Measurements from ENCODE around the gene KLHDC8A.
"Not testable (repeated sequence)": the region's sequence is repeated elsewhere in the genome, so short reads cannot be mapped to it uniquely, and the experiment has no call there.

Gene KLHDC8A, protein sequence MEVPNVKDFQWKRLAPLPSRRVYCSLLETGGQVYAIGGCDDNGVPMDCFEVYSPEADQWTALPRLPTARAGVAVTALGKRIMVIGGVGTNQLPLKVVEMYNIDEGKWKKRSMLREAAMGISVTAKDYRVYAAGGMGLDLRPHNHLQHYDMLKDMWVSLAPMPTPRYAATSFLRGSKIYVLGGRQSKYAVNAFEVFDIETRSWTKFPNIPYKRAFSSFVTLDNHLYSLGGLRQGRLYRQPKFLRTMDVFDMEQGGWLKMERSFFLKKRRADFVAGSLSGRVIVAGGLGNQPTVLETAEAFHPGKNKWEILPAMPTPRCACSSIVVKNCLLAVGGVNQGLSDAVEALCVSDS

DNA sequence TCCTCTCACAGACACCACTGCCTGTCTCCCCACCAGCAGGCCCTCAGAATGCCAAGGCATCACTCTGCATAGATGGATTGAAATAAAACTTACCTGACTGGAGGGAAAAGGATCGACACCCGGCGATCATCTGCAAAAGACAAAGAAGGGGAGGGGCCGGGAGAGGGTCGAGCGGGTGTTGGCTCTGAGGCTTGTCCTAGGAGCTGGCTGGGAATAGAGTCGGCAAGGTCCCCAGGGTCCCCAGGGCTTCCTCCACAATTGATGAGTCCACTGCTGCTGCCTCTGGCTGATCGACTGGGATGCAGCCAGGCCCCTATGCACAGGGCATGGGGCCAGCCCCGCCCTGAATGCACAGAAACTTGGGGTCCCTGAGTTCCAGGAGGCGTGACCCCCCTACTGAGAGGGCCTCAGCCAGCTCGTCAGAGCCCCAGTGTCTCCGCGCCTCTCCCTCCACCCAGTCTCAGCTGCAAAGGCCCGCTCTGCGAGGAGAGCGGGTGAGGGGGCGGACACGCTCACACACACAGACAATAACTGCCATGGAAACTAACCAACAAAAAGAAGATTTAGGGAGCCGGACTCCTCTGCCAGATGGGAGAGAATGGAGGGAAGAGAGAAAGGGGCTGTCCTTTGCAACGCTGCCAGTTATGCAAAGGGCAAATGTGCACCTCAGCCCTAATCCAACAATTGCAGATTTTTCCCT, at the start of gene KLHDC8A:
Gene KLHDC8A, minus strand, starts transcription at position 483 of the 700 bp plus-strand sequence. CDS start 13,318 bp downstream, outside the sequence.
- DNase-seq (ENCODE audit: extremely low spot score, insufficient read length, low read depth) (no peak), FAIRE-seq (no peak)

DNA sequence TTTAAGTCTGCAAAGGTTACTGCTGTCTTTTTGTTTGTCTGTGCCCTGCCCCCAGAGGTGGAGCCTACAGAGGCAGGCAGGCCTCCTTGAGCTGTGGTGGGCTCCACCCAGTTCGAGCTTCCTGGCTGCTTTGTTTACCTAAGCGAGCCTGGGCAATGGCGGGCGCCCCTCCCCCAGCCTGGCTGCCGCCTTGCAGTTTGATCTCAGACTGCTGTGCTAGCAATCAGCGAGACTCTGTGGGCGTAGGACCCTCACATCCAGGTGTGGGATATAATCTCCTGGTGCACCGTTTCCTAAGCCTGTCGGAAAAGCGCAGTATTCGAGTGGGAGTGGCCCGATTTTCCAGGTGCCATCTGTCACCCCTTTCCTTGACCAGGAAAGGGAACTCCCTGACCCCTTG, 49.5 kb upstream of the KLHDC8A start:
- DNase-seq (ENCODE audit: extremely low spot score, insufficient read length, low read depth); FAIRE-seq: not testable (repeated sequence)

DNA sequence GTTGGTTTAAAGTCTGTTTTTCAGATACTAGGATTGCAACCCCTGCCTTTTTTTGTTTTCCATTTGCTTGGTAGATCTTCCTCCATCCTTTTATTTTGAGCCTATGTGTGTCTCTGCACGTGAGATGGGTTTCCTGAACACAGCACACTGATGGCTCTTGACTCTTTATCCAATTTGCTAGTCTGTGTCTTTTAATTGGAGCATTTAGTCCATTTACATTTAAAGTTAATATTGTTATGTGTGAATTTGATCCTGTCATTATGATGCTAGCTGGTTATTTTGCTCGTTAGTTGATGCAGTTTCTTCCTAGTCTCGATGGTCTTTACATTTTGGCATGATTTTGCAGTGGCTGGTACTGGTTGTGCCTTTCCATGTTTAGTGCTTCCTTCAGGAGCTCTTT, 47.8 kb upstream of the KLHDC8A start:
- not testable (repeated sequence) for DNase-seq (ENCODE audit: extremely low spot score, insufficient read length, low read depth); FAIRE-seq

DNA sequence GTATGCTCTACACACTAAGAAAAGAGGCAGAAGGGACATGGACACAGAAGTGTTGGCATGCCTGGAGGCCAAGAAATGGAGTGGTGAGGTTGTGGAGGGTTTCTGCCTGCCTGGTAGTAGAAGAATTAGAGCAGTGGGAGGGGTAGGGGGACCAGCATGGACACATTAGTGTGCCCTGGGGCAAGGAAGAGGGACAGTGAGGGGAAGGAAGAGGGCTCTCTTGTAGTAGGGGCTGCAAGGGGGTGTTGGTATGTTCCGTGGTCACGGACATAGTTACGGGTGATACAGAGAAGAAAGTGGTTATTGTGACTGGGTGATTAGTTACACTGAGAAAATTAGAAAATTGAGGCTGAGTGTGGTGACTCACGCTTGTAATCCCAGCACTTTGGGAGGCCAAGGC, 41.9 kb upstream of the KLHDC8A start:
- FAIRE-seq (no peak), DNase-seq (ENCODE audit: extremely low spot score, insufficient read length, low read depth) (no peak)

DNA sequence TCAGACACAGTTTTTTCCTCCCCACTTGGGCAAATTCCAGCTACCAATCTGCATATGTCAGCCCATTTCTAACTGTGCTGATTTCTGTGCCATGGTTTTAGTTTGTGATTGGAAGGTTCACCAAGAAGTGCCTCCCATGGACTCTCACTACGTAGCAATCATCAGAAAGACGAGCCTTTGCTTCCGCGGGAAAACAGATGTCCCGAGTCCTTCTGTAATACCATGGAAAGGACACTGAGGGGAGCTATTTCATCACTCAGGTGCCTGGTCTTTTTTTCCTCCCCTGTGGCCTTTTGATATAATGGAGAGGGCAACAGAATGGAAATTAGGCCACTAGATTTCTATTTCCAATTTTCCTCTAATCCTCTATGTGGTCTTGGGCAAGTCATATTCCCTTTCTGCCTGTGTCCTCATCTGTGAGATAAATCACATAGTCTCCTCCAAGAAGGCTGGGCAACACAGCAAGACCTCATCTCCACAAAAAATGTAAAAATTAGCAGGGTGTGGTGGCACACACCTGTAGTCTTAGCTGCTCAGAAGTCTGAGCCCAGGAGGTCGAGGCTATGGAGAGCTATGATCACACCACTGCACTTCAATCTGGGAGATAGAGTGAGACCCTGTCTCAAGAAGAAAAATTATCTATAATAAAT, 40.4 kb upstream of the KLHDC8A start:
- DNase-seq (ENCODE audit: extremely low spot score, insufficient read length, low read depth) (peak; percentile 14), FAIRE-seq (peak; percentile 57)

DNA sequence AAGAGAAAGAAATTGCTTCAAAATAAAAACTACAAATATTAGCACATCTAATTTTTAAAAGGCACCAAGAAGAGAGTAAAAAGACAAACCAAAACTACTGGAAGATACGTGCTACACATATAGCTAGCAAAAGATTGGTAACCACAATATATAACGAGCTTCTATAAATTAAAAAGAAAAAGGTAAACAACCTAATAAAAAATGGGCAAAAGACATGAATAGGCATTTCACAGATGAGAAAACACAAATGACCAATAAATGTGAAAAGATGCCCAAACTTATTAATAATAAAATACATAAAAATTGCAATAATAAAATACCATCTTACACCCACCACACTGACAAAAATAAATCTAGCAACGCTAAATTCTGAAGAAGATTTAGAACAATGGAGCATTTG, 38.9 kb upstream of the KLHDC8A start:
- FAIRE-seq (no peak), DNase-seq (ENCODE audit: extremely low spot score, insufficient read length, low read depth) (no peak)

DNA sequence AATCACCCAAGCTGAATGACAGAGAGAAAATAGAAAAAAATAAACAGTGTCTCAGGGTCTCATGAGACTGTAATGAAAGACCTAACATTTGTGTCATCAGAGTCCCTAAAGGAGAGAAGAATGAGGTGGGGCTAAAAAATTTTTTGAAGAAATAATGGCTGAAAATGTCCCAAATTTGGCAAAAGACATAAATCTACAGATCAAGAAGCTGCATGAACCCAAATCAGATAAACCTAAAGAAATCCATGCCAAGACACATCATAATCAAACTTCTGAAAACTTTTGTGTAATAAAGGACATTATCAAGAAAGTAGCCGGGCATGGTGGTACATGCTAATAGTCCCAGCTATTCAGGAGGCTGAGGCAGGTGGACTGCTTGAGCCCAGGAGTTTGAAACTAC, 35.9 kb upstream of the KLHDC8A start:
- FAIRE-seq: no peak
- DNase-seq (ENCODE audit: extremely low spot score, insufficient read length, low read depth): no peak

DNA sequence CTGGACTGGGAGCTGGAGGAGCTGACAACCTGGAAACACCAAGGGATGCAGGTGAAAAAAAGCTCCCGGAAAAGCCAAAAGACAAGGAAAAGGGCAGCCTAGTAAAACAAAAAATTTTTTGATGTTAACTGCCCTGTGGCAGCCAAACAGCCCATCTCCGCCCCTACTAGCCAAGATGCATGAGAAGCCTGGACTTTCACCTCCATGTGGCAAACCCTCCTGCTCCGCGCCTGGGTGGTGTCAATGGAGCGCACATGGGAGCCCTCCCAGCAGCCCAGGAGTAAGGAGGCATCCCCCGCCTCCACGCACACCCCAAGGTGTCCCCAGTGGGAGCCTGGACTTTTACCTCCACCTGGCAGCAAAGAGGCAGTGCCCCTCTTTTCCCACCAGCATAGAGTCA, 34.7 kb upstream of the KLHDC8A start:
- FAIRE-seq: no peak
- no peak for DNase-seq (ENCODE audit: extremely low spot score, insufficient read length, low read depth)

DNA sequence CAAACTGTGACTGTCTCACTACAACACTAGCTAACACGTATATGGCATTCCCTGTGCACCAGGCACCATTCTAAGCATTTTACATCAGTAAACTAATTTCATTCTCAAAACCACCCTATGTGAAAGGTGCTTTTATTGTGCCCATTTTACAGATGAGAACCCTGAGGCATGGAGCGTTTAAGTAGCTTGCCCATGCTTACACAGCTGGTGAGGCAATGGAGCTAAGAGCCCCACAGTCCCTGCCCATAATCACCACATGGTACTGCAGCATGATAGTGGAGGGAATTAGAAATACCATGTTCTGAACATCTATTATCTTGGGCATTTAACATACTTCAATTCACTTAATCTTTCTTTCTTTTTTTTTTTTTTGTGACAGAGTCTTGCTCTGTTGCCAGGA, 31.1 kb upstream of the KLHDC8A start:
- DNase-seq (ENCODE audit: extremely low spot score, insufficient read length, low read depth): no peak
- FAIRE-seq: no peak

DNA sequence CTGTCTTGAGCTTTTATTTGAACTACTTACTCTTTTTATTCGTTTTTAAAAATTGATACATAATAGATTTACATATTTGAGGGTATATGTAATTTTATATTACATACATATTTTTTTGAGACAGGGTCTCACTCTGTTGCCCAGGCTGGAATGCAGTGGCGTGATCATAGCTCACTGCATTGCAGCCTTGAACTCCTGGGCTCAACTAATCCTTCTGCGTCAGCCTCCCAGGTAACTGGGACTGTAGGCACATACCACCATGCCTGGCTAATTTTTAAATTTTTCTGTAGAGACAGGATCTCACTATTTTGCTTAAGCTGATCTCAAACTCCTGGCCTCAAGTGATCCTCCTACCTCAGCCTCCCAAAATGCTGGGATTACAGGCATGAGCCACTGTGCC, 26.3 kb upstream of the KLHDC8A start:
- FAIRE-seq: not testable (repeated sequence)

DNA sequence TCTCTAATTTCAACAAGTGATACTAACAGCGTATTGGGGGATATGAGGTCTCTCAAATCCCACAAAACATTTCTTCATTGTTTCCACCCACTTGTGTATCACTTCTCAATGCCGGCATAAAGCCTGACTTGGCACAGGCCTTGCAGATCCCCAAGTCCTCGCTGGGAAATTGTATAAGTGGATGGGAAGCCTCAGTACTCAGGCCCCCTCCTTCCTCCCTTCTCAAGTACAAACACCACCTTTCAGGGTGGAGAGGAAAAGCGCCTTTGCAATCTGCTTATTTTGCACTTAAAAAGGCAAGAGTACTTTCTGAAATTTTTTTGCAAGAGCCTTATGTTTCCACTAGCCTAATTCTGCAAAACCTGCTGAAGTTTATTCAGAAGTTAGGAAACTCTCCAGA, 25.8 kb upstream of the KLHDC8A start:
- FAIRE-seq: no peak

More for the DNA sequence above, 26.3 kb upstream of the KLHDC8A start:
- DNase-seq (ENCODE audit: extremely low spot score, insufficient read length, low read depth): not testable (repeated sequence)

DNA sequence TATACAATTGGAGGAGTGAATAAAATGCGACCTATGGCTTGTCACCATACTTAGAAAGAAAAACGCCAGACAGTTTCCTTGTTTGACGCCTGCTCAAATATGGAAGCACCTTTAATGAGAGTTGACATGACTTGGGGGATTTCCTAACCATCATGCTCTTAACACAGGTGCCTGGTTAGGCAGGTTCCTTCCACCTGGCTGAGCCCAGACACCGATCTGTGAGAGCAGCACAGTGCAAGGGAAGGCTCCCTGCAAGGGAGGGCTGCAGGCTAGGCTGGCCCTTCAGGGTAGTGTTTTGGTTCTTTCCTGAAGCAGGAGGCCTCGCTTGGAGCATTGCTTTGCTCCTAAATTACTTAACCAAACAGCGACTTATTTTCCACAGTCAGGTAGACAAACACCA, 24.6 kb upstream of the KLHDC8A start:
- no peak for FAIRE-seq
- no peak for DNase-seq (ENCODE audit: extremely low spot score, insufficient read length, low read depth)

More for the DNA sequence above, 25.8 kb upstream of the KLHDC8A start:
- DNase-seq (ENCODE audit: extremely low spot score, insufficient read length, low read depth): no peak

DNA sequence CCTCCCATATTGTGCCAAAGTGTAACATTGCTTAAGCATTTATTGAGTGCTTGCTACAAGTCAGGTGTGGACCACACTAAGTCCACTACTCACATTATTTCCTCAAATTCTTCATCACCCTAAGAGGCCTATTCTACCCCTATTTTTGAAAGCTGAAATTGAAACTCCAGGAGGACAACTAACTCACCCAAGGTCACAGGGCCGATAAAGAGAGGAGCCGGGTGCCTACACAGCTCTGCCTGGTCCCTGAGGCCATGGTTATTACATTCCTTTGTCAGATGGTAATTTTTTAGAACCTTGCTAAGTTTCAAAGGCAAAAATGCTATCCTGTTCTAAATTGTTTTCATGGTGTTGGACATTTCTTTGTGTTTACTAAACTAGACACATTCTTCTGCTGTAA, 24.2 kb upstream of the KLHDC8A start:
- no peak for DNase-seq (ENCODE audit: extremely low spot score, insufficient read length, low read depth)
- no peak for FAIRE-seq

DNA sequence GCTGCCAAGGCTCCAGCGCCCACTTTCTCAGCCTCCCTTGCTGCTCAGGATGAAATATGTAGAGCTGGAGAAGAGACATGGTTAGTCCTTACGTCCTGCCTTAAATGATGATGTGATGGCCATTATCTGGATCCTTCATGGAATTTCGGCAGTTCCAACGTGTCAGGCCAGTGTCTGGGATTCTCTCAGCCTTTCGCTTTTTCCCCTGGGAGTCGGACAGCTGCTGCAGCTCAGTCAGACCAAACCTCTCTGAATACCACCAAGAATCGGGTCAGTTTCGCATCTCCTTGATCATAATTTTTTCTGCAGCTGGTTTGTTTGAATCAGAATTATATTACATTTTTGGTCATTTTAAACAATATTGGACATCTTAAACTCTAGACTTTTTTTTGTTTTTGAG, 22.3 kb upstream of the KLHDC8A start:
- DNase-seq (ENCODE audit: extremely low spot score, insufficient read length, low read depth) (no peak), FAIRE-seq (no peak)

DNA sequence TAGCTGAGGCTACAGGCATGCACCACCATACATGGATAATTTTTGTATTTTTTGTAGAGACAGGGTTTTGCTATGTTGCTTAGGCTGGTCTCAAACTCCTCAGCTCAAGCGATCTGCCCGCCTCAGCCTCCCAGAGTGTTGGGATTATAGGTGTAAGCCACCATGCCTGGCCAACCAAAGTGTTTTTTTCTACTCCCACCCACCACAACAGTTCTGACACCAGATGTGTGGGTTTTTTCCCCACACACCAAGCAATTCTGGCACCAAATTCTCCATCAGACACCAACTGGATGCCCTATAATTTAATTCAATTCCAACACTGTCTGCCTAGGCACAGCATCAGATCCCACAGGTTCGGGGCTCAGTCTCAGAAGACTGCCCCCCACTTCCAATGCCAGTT, 20.6 kb upstream of the KLHDC8A start:
- no peak for DNase-seq (ENCODE audit: extremely low spot score, insufficient read length, low read depth)
- FAIRE-seq: no peak

DNA sequence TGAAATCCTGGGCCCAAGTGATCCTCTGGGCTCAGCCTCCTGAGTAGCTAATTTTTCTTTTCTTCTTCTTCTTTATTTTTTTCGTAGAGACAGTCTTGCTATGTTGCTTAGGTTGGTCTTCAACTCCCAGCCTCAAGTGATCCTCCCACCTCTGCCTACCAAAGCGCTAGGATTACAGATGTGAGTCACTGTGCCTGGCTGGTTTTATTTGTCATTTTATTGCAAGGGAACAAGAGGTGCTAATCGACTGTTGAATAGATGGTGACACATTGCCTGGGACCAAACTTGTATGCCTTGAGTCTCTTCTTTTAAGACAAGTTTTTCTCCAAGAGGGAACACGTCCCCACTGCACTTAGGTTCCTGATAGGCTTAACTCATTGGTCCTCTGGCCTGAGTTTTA, 20.0 kb upstream of the KLHDC8A start:
- DNase-seq (ENCODE audit: extremely low spot score, insufficient read length, low read depth) (no peak), FAIRE-seq (no peak)

DNA sequence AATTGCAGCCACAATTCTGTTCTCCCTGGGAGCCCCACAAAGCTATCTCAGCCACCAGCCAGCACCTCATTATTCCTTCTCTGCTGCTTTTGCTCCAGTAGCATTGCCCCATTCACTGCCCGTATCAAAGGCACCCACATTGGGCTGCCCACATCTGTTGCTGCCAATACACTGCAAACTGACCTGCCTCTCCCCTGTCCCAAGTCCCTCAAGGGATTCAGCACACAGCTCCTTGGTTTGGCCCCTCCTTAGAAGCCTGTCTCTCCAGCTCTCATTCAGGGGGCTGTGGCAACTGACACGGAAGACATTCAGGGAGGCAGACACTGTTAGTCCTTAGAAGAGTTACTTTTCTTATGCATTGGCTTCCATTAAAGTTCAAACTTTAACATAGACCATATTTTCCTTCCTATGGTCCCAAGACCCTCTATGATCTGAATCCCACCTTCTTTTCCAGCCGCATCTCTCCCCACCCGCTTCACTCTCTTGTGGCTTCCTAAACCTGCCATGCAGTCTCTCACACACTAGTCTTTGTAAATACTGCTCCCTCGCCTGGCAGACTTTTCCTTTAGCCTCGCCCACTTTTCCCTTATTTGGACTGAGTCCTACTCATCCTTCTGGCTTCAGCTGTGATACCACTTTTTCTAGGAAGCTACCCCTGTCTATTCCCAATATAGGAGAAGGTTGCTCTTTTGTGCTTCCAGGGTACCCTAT, 19.3 kb upstream of the KLHDC8A start:
- no peak for DNase-seq (ENCODE audit: extremely low spot score, insufficient read length, low read depth)
- FAIRE-seq: no peak

DNA sequence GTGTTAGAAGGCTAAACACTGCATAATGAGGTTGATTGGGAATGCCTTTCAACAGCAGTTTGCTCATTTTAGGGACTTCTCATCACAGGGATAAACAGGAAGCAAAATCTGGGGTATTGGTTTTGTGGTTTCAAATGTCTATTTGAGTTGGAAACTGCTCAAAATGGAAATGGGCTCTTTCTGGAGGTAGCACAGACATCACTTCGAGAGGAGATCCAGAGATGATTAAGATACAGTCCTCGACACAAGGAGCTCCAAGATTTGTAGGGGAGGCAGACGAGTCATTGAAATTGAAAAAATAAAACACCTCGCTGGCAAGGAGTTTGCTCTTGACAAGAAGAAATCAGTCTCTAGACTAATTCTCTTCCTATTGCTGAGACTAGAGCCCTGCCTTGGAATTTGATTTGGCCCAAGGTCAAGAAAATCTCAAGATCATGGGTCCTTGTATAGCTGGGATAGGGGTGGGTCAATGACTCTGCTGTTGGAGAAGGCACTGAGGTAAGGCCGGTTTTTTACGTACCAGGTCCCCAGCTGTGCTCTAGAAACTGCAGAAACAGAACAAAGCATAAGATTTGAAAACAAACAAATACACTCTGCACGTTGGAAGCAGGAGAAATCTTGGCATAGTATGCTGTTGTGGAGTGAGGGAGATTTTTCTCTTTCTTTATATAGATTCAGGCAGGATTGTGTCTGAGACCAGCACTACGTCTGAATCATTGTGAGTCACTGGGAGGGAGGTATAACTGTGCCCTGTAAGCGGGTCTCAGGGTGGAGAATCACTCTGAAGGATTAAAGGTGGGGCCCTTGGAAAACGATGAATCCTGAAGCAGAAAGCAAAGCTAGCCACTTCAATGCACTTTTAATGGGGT, 17.7 kb upstream of the KLHDC8A start:
- DNase-seq (ENCODE audit: extremely low spot score, insufficient read length, low read depth): no peak
- FAIRE-seq: no peak

DNA sequence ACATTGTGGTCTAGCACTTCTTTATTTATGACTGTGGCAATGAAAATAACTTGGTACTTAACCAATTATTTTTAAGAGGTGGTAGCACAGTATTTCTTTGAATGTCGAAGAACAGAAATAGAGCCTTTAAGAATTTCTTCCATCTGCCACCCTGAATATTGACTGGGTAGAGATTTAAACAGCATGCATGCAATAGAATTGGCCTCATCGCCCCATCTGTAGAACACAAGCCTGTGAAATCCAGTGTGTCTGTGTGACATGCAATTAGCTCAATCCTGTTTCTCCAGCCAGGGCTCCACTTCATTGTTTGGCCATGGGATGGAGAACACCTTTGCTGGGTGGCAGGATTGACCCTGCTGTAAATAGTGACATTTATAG, 17.1 kb upstream of the KLHDC8A start:
- DNase-seq (ENCODE audit: extremely low spot score, insufficient read length, low read depth) (no peak), FAIRE-seq (no peak)
